Keratinocyte (primary cell): ENCODE data around the gene TOP2A. TPM values are rescaled to one million over a fixed set of nuclear protein-coding genes. Genes with fewer than 3 reads are reported as not detected.

Experiments used
- DNase-seq: peaks from one replicate; pipeline ENCODE4 v3.0.0-alpha.2; 2011; ENCODE audit warnings: low read depth, missing footprints, low spot score
- FAIRE-seq: peaks from 2 replicates; lab custom pipeline; 2011; peaks lifted over from hg19 to GRCh38; lab: Jason Lieb, UNC
- H2AFZ ChIP-seq: 2 replicates; pipeline ENCODE4 v1.6.0; 2012; ENCODE audit warnings: low read length, control low read depth, inconsistent platforms; ENCODE audit not compliant: control insufficient read depth
- H3K27ac ChIP-seq: 2 replicates; pipeline ENCODE4 v1.5.1; 2011; ENCODE audit warnings: low read length; ENCODE audit not compliant: control insufficient read depth, insufficient read depth
- H3K27me3 ChIP-seq: 3 replicates; pipeline ENCODE4 v1.6.0; 2011; ENCODE audit warnings: low read length; ENCODE audit not compliant: control insufficient read depth, insufficient read depth; ENCODE audit errors: extremely low read depth
- H3K36me3 ChIP-seq, 2 experiments: 2 replicates in 1 of 2; 3 replicates in 1 of 2; pipeline ENCODE4 v1.5.1; 2011; ENCODE audit warnings: low read length in 2 of 2, mild to moderate bottlenecking in 1 of 2; ENCODE audit not compliant: control insufficient read depth in 2 of 2, insufficient read depth in 2 of 2; ENCODE audit errors: extremely low read depth in 1 of 2
- H3K4me1 ChIP-seq: 3 replicates; pipeline ENCODE4 v1.5.1; 2011; ENCODE audit warnings: low read length; ENCODE audit not compliant: control insufficient read depth, insufficient read depth; ENCODE audit errors: extremely low read depth
- H3K4me2 ChIP-seq: 3 replicates; pipeline ENCODE4 v1.6.0; 2011; ENCODE audit warnings: low read depth, low read length; ENCODE audit not compliant: control insufficient read depth, insufficient read depth; ENCODE audit errors: extremely low read depth
- H3K4me3 ChIP-seq, 3 experiments: fragments of 200-600 bp in 1 of 3; sonication (generic) in 1 of 3; 2 replicates in 2 of 3; 3 replicates in 1 of 3; pipeline ENCODE4 v1.5.1; 2011 to 2016; ENCODE audit warnings: low read length in 3 of 3, mild to moderate bottlenecking in 3 of 3, control low read depth in 2 of 3, inconsistent platforms in 1 of 3, low read depth in 1 of 3, mixed read lengths in 1 of 3, mixed run types in 1 of 3, moderate library complexity in 1 of 3; ENCODE audit not compliant: control insufficient read depth in 2 of 3, insufficient read depth in 2 of 3; ENCODE audit errors: extremely low read depth in 1 of 3
- H3K79me2 ChIP-seq: 2 replicates; pipeline ENCODE4 v1.6.0; 2012; ENCODE audit warnings: low read length; ENCODE audit not compliant: control insufficient read depth, insufficient read depth
- H3K9ac ChIP-seq: 3 replicates; pipeline ENCODE4 v1.6.0; 2011; ENCODE audit warnings: low read length; ENCODE audit not compliant: control insufficient read depth, insufficient read depth; ENCODE audit errors: extremely low read depth
- H3K9me1 ChIP-seq: 3 replicates; pipeline ENCODE4 v1.6.0; 2011; ENCODE audit warnings: low read length; ENCODE audit not compliant: control insufficient read depth, insufficient read depth; ENCODE audit errors: extremely low read depth
- H3K9me3 ChIP-seq: 2 replicates; pipeline ENCODE4 v1.5.1; 2012; ENCODE audit warnings: low read depth, low read length; ENCODE audit not compliant: control insufficient read depth
- H4K20me1 ChIP-seq: 3 replicates; pipeline ENCODE4 v1.6.0; 2011; ENCODE audit warnings: low read length; ENCODE audit not compliant: control insufficient read depth, insufficient read depth; ENCODE audit errors: extremely low read depth
- EZH2 ChIP-seq: IDR thresholded peaks from one replicate; pipeline ENCODE4 v1.6.1; 2012; ENCODE audit warnings: inconsistent platforms, mild to moderate bottlenecking, low read length, moderate library complexity
- dilution Hi-C: fragments of 300-500 bp; cut with MboI; formaldehyde crosslinking; loops from one replicate; pipeline ENCODE4 v1.7.0; 2020; ENCODE audit warnings: low sequenced_read_pairs; ENCODE audit not compliant: extremely low pct_ligation_motif_present
- polyA plus RNA-seq, 5 experiments: library from polyadenylated mRNA; depleted of rRNA in 3 of 5; stranded (reverse) in 3 of 5; stranded (forward) in 1 of 5; unstranded in 1 of 5; fragments of >200 nt; gene quantifications; 1 replicate in 1 of 5; 2 replicates in 3 of 5; 3 replicates in 1 of 5; pipeline versions ENCODE4 v1.2.1 to v1.2.3, GENCODE V29; 2011 to 2012; ENCODE audit warnings: missing spikeins in 2 of 5, low read depth in 1 of 5, low replicate concordance in 1 of 5
- TF ChIP-seq, protein P1 (sequence below), 3 experiments: IDR thresholded peaks in 1 of 3; conservative IDR thresholded peaks in 1 of 3; optimal IDR thresholded peaks in 1 of 3; 2 replicates in 2 of 3; 3 replicates in 1 of 3; pipeline versions ENCODE3 to v1.5.1; 2011; ENCODE audit warnings: low read length in 3 of 3, mild to moderate bottlenecking in 3 of 3, moderate library complexity in 2 of 3, control low read depth in 1 of 3, inconsistent platforms in 1 of 3; ENCODE audit not compliant: insufficient read depth in 2 of 3; ENCODE audit errors: extremely low read depth in 1 of 3

TOP2A gene
- polyA plus RNA-seq, 1 donor (not counting 4 experiments of a cell fraction or from before 2014, with no cell fraction given), result 45.0 TPM

DNA sequence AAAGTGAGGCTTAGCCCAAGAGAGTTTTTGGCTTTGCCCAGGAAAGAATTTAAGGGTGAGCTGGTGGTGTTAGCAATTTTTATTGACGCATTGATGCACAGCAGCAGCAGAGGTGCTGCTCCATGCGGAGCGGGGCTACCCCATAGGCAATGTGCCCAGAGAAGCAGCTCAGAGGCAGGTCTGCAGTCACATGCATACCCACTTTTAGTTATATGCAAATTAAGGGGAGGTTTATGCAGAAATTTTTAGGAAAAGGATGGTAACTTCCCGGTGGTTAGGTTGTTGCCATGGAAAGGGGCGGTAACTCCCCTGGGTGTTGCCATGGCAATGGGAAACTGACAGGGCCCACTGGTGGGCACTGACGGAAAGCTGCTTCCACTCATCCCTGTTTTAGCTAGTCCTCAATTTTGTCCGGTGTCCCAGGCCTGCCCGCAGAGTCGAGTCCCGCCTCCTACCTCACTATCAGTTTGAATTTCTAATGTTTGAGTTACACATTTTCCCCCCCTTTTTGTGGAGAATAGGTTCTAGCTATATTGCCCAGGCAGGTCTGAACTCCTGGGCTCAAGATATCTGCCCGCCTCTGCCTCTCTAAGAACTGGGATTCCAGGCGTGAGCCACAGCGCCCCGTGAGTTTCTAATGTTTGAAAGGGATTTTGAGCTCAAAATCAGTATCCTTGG is 42.7 kb downstream of the TOP2A start:
- Histone ChIP-seq H3K36me3 (no peaks in the 10 kb centered on the region), H3K27ac (no peak overlapping the region), H3K4me1 (peaks cover 3% of the 10 kb centered on the region), H3K9me1 (no peaks in the 10 kb centered on the region), H4K20me1 (no peaks in the 10 kb centered on the region), H3K4me3 (no peak overlapping the region), H2AFZ (no peak overlapping the region), H3K4me2 (no peak overlapping the region), H3K27me3 (no peaks in the 10 kb centered on the region), H3K9me3 (no peaks in the 10 kb centered on the region), H3K9ac (no peak overlapping the region), H3K79me2 (no peaks in the 10 kb centered on the region)
- no peak for DNase-seq
- dilution Hi-C loops, result no loop called here
- TF ChIP-seq, protein P1, sequence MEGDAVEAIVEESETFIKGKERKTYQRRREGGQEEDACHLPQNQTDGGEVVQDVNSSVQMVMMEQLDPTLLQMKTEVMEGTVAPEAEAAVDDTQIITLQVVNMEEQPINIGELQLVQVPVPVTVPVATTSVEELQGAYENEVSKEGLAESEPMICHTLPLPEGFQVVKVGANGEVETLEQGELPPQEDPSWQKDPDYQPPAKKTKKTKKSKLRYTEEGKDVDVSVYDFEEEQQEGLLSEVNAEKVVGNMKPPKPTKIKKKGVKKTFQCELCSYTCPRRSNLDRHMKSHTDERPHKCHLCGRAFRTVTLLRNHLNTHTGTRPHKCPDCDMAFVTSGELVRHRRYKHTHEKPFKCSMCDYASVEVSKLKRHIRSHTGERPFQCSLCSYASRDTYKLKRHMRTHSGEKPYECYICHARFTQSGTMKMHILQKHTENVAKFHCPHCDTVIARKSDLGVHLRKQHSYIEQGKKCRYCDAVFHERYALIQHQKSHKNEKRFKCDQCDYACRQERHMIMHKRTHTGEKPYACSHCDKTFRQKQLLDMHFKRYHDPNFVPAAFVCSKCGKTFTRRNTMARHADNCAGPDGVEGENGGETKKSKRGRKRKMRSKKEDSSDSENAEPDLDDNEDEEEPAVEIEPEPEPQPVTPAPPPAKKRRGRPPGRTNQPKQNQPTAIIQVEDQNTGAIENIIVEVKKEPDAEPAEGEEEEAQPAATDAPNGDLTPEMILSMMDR (optimal IDR thresholded peaks at IDR 0.05 in 1 of 3, IDR thresholded peaks at IDR 0.05 in 1 of 3, conservative IDR thresholded peaks at IDR 0.05 in 1 of 3; ENCODE audit: extremely low read depth in 1 of 3, insufficient read depth in 2 of 3, low read length in 3 of 3), result no peak
- TF ChIP-seq EZH2, result no peak
- no peak for FAIRE-seq

DNA sequence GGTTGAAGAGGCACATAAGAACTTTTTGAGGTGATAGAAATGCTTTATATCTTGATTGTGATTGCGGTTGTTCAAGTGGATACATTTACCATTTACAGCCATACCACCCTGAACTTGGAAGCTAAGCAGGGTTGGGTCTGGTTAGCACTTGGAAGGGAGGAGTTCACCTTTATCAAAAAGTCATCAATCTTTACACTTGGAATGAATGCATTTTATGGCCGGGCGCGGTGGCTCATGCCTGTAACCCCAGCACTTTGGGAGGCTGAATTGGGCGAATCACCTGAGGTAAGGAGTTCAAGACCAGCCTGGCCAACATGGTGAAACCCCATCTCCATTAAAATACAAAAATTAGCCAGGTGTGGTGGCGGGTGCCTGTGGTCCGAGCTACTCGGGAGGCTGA is 43.7 kb downstream of the TOP2A start:
- no peak overlapping the region for H3K27ac ChIP-seq
- TF ChIP-seq, protein P1 (optimal IDR thresholded peaks at IDR 0.05 in 1 of 3, IDR thresholded peaks at IDR 0.05 in 1 of 3, conservative IDR thresholded peaks at IDR 0.05 in 1 of 3; ENCODE audit: extremely low read depth in 1 of 3, insufficient read depth in 2 of 3, low read length in 3 of 3), result no peak
- no peak for TF ChIP-seq EZH2

More for the DNA sequence above, 43.7 kb downstream of the TOP2A start:
- Histone ChIP-seq H3K9ac (no peak overlapping the region), H3K9me3 (no peaks in the 10 kb centered on the region), H3K36me3 (no peaks in the 10 kb centered on the region), H3K4me2 (no peak overlapping the region), H3K4me3 (no peak overlapping the region), H3K79me2 (no peaks in the 10 kb centered on the region), H3K9me1 (no peaks in the 10 kb centered on the region), H3K27me3 (no peaks in the 10 kb centered on the region), H3K4me1 (peaks cover 3% of the 10 kb centered on the region), H4K20me1 (no peaks in the 10 kb centered on the region), H2AFZ (no peak overlapping the region)
- no peak for DNase-seq
- dilution Hi-C loops, result no loop called here
- FAIRE-seq, result no peak
